CD4-positive, alpha-beta T cell treated with Interleukin-17A for 4 hours (primary cell): Measurements from ENCODE around the gene EMC9.

ENCODE experiments used
- DNase-seq: peaks from one replicate; pipeline ENCODE4 v3.0.0-alpha.2; 2020; ENCODE audit warnings: mixed read lengths

Gene EMC9

DNA sequence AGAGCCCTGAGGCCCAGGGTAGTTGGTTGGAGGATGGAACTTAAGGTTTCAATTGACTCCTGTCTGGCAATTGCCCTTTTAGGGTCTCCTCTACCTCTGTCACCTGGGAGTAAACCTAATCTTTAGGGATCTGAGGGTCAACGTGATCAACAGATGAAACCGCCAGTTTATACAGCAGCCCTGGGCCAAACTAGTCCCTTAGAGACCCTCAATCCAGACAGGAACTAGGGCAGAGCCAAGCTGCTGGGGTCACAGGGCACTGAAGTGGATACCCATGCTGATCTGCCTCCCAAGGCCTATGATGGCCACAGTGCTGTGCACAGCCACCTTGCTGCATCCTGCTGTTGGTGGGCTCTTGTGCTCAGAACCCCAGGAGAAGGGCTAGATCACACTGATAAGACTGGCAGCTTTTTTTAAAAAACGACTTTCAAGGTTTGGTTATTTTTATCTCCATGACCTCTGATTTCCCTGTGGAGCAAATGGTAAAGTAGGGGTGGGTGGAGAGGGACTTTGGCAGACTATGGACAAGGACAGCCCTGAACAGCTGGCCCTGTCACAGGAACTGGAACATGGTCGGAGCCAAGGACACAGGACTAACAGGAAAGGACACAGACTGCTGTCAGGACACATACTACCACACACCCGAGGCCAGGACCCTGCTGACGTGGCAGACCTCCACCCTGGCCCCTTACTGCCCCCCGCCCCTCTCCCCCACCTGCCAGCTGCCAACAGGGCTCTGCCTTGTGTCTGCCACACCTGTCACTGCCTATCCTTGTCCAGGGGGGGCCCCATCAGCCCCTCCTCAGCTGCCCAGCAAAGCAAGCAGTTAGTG is 10.5 kb downstream of the EMC9 start:
- DNase-seq = no peak

- no peak for DNase-seq
Measured at GRCh38 chr14:24130380-24130716, 11.0 kb downstream of the EMC9 start, which contains the start of gene FITM1. Gene FITM1 (plus strand): TSS chr14:24130659. CDS start chr14:24131564, 905 bp downstream.

DNA sequence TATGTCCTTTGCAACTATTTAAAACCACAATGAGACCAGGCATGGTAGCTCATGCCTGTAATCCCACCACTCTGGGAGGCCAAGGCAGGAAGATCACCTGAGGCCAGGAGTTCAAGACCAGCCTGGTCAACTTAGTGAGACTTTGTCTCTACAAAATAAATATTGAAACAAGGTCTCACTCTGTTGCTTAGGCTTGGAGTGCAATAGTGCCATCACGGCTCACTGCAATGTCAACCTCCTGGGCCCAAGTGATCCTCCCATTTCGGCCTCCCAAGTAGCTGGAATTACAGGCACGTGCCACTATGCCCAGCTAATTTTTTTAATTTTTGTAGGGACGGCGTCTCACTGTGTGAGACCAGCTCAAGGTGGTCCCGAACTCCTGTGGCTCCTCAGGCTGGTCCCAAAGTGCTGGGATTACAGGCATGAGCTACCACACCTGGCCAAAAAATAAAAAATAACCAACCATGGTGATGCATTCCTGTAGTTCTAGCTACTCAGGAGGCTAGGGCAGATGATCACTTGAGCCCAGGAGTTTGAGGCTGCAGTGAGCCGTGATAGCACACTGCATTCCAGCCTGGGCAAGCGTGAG is 11.9 kb downstream of the EMC9 start:
- no peak for DNase-seq

DNA sequence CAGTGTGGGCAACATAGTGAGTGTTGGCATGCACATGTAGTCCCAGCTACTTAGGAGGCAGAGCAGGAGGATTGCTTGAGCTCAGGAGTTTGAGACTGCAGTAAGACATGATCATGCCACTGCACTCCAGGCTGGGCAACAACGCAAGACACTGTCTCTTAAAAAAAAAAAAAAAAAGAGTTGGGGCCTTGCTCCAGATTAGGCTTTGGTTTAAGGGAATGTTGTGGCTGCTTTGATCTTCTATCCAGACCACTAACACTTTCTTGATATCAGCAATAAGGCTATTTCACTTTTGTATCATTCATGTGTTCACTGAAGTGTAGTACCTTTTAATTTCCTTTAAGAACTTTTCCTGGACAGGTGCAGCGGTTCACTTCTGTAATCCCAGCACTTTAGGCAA is 13.7 kb downstream of the EMC9 start:
- DNase-seq = no peak

DNA sequence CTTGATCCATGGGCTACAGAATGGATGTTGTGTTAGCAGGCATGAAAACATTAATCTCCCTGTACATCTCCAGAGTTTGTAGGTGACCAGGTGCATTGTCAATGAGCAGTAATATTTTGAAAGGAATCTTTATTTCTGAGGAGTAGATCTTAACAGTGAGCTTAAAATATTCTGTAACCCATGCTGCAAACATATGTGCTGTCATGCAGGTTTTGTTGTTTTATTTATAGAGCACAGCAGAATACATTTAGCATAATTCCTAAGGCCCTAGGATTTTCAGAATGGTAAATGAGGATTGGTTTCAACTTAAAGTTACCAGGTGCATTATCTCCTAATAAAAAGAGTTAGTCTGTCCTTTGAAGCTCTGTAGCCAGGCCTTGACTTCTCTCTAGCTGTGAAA is 14.5 kb downstream of the EMC9 start:
- DNase-seq = no peak

DNA sequence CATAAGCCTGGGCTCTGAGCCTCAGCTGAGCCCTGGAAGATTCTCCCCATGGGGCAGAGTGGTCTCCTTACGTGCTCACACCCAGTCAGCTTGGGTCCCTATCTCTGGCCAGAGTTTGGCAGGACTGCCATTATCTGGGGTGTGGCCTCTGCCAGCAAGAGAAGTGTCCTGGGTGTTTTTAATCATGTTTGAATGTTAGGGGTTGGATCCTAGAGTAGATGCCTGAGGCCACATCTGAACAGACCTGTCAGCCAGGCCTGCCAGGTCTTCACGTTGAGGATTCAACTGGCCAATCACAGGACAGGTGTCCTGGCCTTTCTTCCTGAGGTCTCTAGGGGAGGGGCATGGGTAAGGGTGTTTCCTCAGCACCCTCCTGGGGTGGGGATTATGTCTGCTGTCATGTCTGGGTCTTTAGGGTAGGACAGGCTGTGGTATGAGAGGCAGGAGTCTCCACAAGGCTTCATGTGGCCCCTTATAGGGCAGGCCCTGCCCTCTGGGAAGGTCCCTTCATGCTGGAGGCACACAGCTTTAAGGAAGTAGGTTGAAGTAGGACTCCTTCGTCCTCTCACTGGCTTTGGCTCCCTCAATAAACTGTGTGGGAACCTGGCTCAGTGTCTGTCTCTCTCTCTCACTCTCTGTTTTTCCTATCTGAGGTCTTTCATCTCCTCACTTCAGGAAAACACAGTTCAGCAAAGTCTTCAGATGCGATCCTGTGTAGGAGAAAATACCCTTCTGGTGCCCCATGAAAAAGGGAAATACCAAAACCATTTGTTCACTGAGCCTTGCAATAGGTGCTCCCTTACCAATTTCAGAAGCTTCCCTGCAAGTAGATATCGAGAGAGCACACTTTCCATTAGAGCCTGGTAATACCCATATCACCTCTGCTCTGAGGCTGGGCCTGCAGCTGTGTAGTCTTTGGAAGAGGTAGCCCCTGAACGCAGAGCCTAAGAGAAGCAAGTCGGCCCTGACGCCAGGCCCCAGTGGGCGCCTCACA is 17.7 kb downstream of the EMC9 start:
- DNase-seq = no peak

DNA sequence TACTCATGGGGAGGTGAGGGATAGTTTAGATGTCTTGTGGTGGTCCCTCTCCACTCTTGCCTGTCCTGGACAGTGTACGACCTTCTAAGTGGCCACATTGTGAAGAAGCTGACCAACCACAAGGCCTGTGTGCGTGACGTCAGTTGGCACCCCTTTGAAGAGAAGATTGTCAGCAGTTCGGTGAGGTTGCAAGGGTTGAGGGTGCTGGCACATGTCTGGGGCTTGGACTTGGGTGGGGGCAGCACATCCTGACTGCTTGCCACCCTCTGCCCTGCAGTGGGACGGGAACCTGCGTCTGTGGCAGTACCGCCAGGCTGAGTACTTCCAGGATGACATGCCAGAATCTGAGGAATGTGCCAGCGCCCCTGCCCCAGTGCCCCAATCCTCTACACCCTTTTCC is 18.5 kb downstream of the EMC9 start:
- DNase-seq = no peak

- DNase-seq = no peak
Measured at GRCh38 chr14:24122416-24122815, 19.0 kb downstream of the EMC9 start.

- no peak for DNase-seq
Measured at GRCh38 chr14:24121210-24121609, 20.2 kb downstream of the EMC9 start.

DNA sequence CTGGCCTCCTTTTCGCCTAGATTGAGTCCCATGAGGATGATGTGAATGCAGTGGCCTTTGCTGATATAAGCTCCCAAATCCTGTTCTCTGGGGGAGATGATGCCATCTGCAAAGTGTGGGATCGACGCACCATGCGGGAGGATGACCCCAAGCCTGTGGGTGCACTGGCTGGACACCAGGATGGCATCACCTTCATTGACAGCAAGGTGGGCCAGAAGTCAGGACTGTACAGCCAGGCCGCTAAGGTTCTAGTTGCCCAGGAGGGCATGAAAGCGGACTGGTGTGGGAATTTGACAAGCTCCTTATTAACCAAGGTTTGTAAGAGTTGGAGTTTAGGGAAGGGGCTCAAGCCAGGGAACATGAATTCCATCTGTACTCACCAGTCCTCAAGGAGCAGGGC is 21.7 kb downstream of the EMC9 start:
- no peak for DNase-seq

DNA sequence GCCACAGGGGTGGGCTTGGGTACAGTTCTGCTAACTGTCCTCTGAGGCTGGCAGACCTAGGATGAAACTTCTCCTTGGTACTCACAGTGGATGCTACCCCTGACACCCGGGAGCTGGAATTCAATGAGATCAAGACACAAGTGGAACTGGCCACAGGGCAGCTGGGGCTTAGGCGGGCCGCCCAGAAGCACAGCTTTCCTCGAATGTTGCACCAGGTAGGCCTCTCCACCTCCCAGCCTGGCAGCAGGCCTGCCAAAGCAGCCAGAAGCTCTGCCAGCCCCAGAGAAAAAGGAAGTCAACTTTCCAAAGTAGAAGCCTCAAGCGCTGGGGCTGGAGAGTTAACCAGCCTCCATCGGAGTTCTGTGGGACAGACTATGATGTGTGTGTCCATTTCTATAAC is 24.2 kb downstream of the EMC9 start:
- no peak for DNase-seq

GRCh38 chr14:24116128-24116814 is 25.1 kb downstream of the EMC9 start:
- DNase-seq = no peak

GRCh38 chr14:24115422-24116127 is 25.8 kb downstream of the EMC9 start:
- DNase-seq = no peak

DNA sequence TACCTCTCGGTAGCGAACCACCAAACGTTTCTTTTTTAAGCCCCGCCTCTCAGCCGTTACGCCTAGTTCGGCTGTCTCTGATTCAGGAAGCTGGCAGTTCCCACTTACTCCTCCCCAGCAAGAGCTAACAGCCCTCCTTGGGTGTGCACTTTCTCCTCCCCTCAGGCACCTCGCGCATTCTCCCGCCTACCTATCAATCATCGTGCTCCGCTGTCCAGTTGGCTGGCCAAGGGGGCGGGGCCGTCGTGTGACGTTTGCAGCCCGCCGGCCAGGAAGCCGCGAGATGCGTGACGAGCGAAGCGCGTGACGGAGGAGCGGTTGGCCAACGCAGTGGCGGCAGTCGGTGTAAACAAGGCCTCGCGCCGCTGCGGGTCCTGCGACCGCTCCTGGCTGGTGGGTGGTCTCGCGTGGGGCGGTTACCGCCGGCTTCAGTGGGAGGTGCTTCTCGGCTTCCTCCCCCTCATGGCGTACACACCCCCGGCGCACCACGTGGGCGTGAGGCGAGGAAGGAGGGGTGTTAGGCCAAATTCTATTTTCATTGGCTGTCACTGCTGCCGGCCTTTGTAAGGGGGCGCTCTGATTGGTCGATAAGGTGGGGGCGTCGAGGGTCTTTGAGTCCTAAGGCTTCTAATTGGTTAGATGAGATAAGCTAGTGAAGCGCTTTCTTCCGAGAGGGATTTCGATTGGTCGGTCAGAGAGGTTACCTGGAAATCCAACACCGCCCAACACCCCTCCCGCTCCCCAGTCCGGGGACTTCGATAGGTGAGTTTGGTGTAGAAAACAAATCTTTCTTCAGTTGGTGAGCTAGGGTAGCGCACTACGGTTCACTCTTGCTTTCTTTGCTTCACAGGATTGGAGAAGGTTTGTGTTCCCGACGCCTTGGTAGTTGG is 26.6 kb downstream of the EMC9 start, which contains the start of the genes DCAF11 and NRL:
TSS of gene DCAF11 (plus strand) at position 246 of the 890 bp plus-strand sequence. CDS start 818 bp downstream, outside the sequence.
TSS of gene NRL (minus strand) at position 418 of the 890 bp plus-strand sequence. CDS start 32,101 bp downstream, outside the sequence.
- peak; percentile 99 for DNase-seq

- peak; percentile 77 for DNase-seq
Measured at GRCh38 chr14:24113801-24114531, 27.4 kb downstream of the EMC9 start.

- no peak for DNase-seq
Measured at GRCh38 chr14:24113379-24113800, 28.0 kb downstream of the EMC9 start.

- DNase-seq = no peak
Measured at GRCh38 chr14:24110523-24110922, 30.9 kb downstream of the EMC9 start.

DNA sequence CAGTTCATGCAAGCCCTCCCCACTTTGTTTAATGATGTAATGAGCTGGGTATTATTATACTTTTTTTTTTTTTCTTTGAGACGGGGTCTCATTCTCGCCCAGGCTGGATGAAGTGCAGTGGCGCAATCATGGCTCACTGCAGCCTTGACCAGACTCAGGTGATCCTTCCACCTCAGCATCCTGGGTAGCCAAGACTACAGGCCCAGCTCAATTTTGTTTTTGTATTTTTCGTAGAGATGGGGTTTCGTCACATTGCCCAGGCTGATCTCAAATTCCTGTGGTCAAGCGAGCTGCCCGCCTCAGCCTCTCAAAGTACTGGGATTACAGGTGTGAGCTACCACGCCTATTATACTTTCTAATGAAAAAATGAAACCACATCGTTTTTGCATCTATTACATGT is 31.3 kb downstream of the EMC9 start:
- DNase-seq = no peak

DNA sequence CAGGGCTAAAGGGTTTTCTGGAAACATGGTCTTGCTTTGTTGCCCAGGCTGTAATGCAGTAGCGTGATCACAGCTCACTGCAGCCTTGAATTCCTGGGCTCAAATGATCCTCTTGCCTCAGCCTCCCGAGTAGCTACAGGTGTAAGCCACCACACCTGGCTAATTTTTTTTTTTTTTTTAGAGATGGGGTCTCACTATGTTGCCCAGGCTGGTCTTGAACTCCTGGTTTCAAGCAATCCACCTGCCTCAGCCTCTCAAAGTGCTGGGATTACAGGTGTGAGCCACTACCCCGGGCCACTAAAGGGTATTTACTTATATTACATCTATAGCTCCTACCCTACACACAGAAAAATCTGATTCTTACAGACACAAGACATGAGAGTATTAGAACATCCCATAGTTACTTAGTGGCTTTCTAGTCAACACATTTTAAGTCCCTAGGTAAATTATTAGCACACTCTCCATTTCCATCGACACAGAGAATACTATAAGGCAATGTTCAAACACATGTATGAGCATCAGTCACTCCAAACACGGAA is 33.0 kb downstream of the EMC9 start:
- DNase-seq = no peak
